HG03103 (cell line): Measurements from ENCODE around the gene KBTBD12.
"Not testable (repeated sequence)": the region's sequence is repeated elsewhere in the genome, so short reads cannot be mapped to it uniquely, and the experiment has no call there.

ENCODE experiments used
- ATAC-seq: cut with Tn5 transposase; IDR thresholded peaks from one replicate; pipeline ENCODE4 v1.9.1; 2021; ENCODE audit warnings: low read depth; ENCODE audit not compliant: unreplicated experiment

The KBTBD12 gene

GRCh38 chr3:127903611-127904375 is 11.2 kb upstream of the KBTBD12 start:
- ATAC-seq = no peak

- ATAC-seq = no peak
Measured at GRCh38 chr3:127905556-127905955, 9.5 kb upstream of the KBTBD12 start.

GRCh38 chr3:127906653-127907052 is 8.4 kb upstream of the KBTBD12 start:
- ATAC-seq = not testable (repeated sequence)

GRCh38 chr3:127908202-127908601 is 6.8 kb upstream of the KBTBD12 start:
- ATAC-seq = no peak

GRCh38 chr3:127908951-127909350 is 6.1 kb upstream of the KBTBD12 start:
- ATAC-seq = no peak

GRCh38 chr3:127909646-127910045 is 5.4 kb upstream of the KBTBD12 start:
- no peak for ATAC-seq

GRCh38 chr3:127911421-127911931 is 3.6 kb upstream of the KBTBD12 start:
- no peak for ATAC-seq

GRCh38 chr3:127913841-127914240 is 1.2 kb upstream of the KBTBD12 start:
- ATAC-seq = not testable (repeated sequence)

- no peak for ATAC-seq
Measured at GRCh38 chr3:127914584-127914983, 448 bp upstream of the KBTBD12 start.

GRCh38 chr3:127915937-127916493 is 983 bp downstream of the KBTBD12 start:
- no peak for ATAC-seq

GRCh38 chr3:127920738-127921137 is 5.7 kb downstream of the KBTBD12 start:
- ATAC-seq = no peak

- ATAC-seq = no peak
Measured at GRCh38 chr3:127923611-127924010, 8.6 kb downstream of the KBTBD12 start.

GRCh38 chr3:127925384-127925783 is 10.4 kb downstream of the KBTBD12 start:
- no peak for ATAC-seq

GRCh38 chr3:127927829-127928604 is 13.0 kb downstream of the KBTBD12 start:
- ATAC-seq = no peak

- ATAC-seq = no peak
Measured at GRCh38 chr3:127929818-127930413, 14.9 kb downstream of the KBTBD12 start.

GRCh38 chr3:127933396-127933795 is 18.4 kb downstream of the KBTBD12 start:
- ATAC-seq = no peak

GRCh38 chr3:127938800-127939199 is 23.8 kb downstream of the KBTBD12 start:
- ATAC-seq = no peak

GRCh38 chr3:127940116-127940515 is 25.1 kb downstream of the KBTBD12 start:
- no peak for ATAC-seq

- no peak for ATAC-seq
Measured at GRCh38 chr3:127942613-127943012, 27.6 kb downstream of the KBTBD12 start.

- ATAC-seq = no peak
Measured at GRCh38 chr3:127948211-127948610, 33.2 kb downstream of the KBTBD12 start.
